HUES6 (cell line): ENCODE results near the gene PSD2.
A peak's percentile ranks its signal among the peaks of the same experiment; 100 is the strongest.

Source experiments
- H3K27ac ChIP-seq: 2 replicates; pipeline ENCODE4 v1.7.0; 2013; ENCODE audit warnings: low read depth, mild to moderate bottlenecking, low read length, inconsistent platforms
- H3K27me3 ChIP-seq: 2 replicates; pipeline ENCODE4 v1.6.1; 2013; ENCODE audit warnings: low read length; ENCODE audit not compliant: control insufficient read depth, insufficient read depth
- H3K36me3 ChIP-seq: 2 replicates; pipeline ENCODE4 v1.6.1; 2013; ENCODE audit warnings: low read length; ENCODE audit not compliant: control insufficient read depth, insufficient read depth
- H3K4me1 ChIP-seq: 2 replicates; pipeline ENCODE4 v1.6.1; 2013; ENCODE audit warnings: low read length; ENCODE audit not compliant: control insufficient read depth, insufficient read depth
- H3K4me3 ChIP-seq: 2 replicates; pipeline ENCODE4 v1.5.1; 2013; ENCODE audit warnings: low read depth, low read length
- H3K9ac ChIP-seq: one replicate; pipeline ENCODE4 v1.6.1; 2013; ENCODE audit warnings: mild to moderate bottlenecking, low read length
- H3K9me3 ChIP-seq: 2 replicates; pipeline ENCODE4 v1.6.1; 2013; ENCODE audit warnings: low read depth, low read length; ENCODE audit not compliant: control insufficient read depth, insufficient read depth

PSD2 gene

DNA sequence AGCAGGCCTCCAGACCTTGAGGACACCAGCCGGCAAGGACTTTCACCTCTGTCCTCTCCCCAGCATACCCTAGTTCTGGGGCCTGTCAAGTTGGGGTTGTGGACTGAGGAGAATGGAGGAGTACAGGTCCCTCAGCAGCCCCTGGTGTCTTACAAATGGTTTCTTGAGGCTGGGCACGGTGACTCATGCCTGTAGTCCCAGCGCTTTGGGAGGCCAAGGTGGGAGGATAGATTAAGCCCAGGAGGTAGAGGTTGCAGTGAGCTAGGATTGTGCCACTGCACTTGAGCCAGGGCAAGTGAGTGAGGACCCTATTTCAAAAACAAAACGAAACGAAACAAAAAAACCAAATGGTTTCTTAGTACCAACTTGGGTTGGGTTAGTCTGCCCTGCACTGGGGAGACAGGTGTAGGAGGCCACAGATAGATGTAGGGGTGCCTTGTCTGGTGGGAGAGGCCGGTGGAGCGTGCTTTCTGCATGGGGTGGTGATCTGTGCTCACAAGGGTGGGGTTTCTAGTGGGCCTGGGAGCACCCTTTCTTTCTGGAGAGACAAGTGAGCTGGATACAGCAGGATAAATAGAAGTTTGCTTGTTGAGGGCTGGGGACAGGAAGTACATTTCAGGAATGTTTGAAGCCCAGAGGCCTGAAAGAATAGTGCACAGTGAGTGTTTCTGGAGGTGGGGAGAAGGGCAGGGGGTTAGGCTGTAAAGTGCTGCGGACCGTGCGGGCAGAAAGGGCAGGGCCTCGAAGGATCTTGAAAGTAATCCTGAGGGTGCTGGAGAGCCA lies 37.7 kb upstream of the PSD2 start:
- Histone ChIP-seq H3K27me3 (peaks cover 59% of the 10 kb centered on the region), H3K4me3 (no peak overlapping the region), H3K36me3 (no peaks in the 10 kb centered on the region), H3K9ac (no peak overlapping the region), H3K4me1 (peaks cover 41% of the 10 kb centered on the region), H3K9me3 (no peaks in the 10 kb centered on the region), H3K27ac (no peak overlapping the region)

DNA sequence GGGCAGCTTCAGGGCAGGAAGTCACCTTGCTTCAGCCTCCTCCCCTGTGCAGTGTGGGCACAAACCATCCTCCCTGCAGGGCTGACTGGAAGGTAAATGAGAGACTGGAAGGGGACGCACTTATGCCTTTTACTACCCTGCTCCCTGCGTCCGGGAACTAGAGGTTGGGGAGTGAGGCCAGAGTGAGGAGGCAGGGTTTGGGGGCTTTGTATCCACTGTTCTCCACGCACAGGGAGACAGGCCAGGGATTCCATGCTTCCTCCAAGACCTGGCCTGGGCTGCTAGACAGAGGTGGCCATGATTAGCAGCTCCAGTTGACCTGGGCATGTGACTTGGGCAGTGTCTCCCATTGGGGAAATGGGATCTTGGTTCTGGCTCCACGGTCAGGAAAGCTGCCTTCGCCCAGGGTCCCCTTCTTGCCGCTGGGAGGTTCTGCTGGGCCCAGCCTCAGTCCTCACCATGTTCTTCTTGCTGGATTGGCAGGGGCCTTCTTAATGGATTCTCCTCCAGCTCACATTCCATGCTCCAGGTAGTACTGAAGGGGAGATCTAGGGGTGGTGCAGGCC lies 37.0 kb upstream of the PSD2 start:
- Histone ChIP-seq H3K9ac (no peak overlapping the region), H3K4me1 (peaks cover 48% of the 10 kb centered on the region), H3K9me3 (no peaks in the 10 kb centered on the region), H3K4me3 (no peak overlapping the region), H3K36me3 (no peaks in the 10 kb centered on the region), H3K27ac (no peak overlapping the region), H3K27me3 (peaks cover 59% of the 10 kb centered on the region)

DNA sequence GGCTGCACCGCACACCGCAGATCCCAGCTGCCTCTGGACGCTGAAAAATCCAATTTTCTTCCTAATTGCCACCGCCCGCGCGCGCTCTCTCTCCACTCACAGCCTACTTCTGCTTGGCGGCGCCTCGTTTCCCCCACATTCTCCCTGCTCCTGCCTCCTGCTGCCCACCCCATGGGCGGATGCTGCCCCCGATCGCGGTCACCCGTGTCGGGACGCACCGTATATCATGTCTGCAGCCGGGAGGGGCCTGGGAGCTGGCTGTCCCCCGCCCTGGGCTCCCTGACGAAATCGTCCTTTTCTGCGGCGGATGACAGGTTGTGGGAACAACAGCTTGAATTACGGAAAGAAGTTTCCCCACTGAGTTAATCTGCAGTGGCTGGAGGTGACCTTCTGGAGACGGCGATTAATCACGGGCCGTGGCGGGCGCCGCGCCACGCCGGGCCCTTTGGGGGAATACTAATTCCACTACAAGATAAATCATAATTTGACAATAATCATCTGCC lies 36.3 kb upstream of the PSD2 start:
- no peaks in the 10 kb centered on the region for H3K9me3 ChIP-seq
- H3K4me3 ChIP-seq: no peak overlapping the region
- H3K27ac ChIP-seq: no peak overlapping the region
- no peak overlapping the region for H3K9ac ChIP-seq
- peaks cover 55% of the 10 kb centered on the region for H3K4me1 ChIP-seq
- H3K36me3 ChIP-seq: no peaks in the 10 kb centered on the region
- H3K27me3 ChIP-seq: peaks cover 66% of the 10 kb centered on the region

DNA sequence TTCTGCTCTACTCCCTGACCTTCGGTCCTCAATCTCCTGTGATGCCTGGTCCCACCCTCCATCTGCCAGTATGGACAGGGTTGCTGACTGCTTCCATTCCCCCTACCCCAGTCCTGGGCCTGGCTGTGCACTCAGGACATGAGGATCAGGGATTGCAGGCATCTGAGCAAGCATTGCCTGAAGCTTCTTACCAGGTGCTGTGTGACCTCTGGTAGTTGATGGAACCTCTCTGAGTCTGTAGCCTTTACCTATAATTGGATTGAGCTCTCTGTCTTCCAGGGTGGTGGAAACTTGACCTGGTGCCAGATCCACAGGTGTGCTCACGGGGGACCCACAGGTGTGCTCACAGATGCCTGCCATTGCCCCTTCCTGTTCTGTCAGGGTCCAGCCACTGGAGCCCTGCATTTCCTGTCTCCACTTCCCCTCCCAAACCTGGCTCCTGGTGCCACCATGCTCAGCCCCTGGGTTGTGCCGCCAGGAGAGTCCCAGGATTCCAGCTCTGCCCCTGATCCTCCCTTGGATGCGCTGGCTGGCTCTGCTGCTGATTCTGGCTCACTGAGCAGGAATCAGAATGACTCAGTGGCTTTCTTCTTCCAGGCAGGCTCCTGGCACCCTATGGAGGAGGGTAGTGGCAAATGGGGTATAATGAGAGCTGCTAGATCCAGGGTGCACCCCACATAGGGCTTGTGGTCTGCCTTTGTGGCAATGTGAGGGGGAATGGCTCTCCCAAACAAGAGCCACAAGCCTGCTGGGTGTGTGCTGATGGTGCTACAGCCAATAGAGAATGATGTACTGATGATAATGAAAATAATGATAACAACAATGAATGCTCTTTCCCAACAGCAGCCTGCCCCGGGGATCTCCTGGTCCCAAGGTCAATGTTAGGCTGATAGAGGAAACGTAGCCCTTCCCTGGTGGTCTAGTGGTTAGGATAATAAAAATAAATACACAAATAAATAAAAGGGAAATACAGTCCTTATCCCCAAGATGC lies 35.2 kb upstream of the PSD2 start:
- H3K27me3 ChIP-seq: peaks cover 68% of the 10 kb centered on the region
- H3K9me3 ChIP-seq: no peaks in the 10 kb centered on the region
- H3K27ac ChIP-seq: no peak overlapping the region
- H3K4me3 ChIP-seq: no peak overlapping the region
- no peak overlapping the region for H3K9ac ChIP-seq
- H3K4me1 ChIP-seq: peaks cover 59% of the 10 kb centered on the region
- no peaks in the 10 kb centered on the region for H3K36me3 ChIP-seq

DNA sequence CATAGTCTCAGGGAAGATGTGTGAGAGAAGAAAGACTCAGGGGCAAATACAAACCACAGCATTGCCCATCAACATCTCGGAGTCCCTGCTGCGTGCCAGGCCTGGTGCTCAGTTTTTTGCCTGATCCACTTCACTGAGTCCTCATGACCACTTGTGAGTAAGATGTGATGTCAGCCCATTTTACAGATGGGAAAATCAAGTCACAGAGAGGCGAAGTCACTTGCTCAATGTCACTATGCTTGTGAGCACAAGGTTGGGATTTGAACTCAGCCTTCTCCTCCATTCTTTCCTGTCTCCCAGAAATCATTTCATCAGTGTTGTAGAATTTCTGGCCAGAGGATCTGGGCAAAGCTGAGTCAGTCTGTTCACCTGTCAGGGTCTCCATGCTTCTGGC lies 34.6 kb upstream of the PSD2 start:
- no peaks in the 10 kb centered on the region for H3K36me3 ChIP-seq
- no peak overlapping the region for H3K9ac ChIP-seq
- H3K4me3 ChIP-seq: no peak overlapping the region
- no peak overlapping the region for H3K27ac ChIP-seq
- H3K9me3 ChIP-seq: no peaks in the 10 kb centered on the region
- peaks cover 63% of the 10 kb centered on the region for H3K27me3 ChIP-seq
- H3K4me1 ChIP-seq: peaks cover 58% of the 10 kb centered on the region

DNA sequence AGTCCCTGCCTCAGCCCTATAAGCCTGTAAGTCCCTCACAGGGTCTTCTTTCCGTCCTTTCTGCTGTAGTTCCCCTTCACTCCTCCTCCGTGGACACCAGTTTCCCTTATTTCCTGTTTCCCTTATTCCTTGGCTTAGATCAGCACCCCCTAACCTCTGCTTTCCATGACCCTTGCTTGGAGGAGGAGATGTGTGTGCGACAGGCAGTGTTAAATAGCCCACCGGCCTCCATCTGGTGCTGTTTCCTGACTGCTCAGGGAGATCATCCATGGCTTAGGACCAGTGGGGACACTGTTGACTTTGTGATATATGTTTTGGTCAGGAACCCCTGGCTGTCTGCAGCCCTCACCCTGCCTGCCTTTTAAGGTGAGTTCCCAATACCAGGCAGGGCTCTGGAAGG lies 34.1 kb upstream of the PSD2 start:
- Histone ChIP-seq H3K27ac (no peak overlapping the region), H3K4me3 (no peak overlapping the region), H3K9me3 (no peaks in the 10 kb centered on the region), H3K27me3 (peaks cover 63% of the 10 kb centered on the region), H3K36me3 (no peaks in the 10 kb centered on the region), H3K4me1 (peaks cover 56% of the 10 kb centered on the region), H3K9ac (no peak overlapping the region)

DNA sequence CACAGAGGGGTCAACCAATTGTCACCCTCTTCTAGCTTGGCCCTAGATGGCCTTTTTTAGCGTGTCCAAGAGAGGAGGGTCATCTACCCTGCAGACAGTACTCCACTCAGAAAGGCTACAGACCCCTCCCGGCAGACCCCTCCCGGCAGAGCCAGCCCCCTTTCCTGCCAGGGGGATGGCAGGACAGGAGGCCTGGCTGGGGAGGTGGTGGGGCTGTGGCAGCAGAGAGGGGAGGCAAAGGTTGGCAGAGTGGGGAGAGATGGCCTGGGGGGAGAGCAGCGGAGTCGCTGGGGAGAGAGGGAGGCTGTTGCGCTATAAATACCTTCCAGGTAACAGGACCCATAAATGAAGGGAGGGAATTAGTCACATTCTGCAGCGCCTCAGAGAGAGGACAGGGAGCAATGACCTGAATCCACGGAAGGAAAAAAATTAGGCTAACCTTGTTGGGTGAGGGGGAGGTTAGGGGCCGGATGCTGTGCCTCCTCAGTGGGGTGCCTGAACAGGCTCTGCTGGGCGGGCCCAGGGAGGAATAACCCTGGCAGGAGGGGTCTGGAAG lies 32.9 kb upstream of the PSD2 start:
- Histone ChIP-seq H3K36me3 (no peaks in the 10 kb centered on the region), H3K4me3 (no peak overlapping the region), H3K4me1 (peaks cover 53% of the 10 kb centered on the region), H3K9ac (no peak overlapping the region), H3K9me3 (no peaks in the 10 kb centered on the region), H3K27ac (no peak overlapping the region), H3K27me3 (peaks cover 53% of the 10 kb centered on the region)

DNA sequence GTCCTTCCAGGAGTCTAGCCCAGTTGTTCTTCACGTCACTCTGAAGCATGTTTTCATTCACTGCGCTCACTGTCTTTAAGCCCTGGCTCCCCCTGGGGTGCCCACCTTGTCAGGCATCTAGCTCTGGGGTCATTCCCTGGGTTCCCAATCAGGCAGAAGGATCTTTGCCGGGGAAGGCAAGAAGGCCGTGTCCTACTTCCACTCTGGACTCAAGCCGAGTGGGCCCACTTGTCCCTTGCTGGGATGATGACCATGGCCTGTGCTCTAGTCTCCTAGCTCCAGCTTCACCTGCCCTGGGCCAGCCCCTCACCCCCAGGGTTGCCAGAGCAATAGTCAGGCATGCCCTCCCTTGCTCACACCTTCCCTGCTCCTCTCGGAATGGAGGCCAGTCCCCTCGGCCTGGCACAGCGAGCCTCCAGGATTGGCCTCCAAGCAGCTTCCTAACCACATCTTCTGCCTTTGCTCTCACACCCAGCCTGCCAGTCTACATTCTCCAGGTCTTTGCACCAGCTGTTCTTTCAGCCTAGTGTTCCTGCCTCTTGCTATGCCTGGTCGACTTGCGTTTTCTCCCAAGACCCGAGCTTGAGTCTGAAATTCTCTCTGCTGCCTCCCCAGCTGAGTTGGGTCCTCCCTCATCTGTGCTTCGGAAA lies 32.2 kb upstream of the PSD2 start:
- Histone ChIP-seq H3K9me3 (no peaks in the 10 kb centered on the region), H3K27ac (no peak overlapping the region), H3K36me3 (no peaks in the 10 kb centered on the region), H3K27me3 (peaks cover 46% of the 10 kb centered on the region), H3K9ac (no peak overlapping the region), H3K4me3 (no peak overlapping the region), H3K4me1 (peaks cover 48% of the 10 kb centered on the region)

DNA sequence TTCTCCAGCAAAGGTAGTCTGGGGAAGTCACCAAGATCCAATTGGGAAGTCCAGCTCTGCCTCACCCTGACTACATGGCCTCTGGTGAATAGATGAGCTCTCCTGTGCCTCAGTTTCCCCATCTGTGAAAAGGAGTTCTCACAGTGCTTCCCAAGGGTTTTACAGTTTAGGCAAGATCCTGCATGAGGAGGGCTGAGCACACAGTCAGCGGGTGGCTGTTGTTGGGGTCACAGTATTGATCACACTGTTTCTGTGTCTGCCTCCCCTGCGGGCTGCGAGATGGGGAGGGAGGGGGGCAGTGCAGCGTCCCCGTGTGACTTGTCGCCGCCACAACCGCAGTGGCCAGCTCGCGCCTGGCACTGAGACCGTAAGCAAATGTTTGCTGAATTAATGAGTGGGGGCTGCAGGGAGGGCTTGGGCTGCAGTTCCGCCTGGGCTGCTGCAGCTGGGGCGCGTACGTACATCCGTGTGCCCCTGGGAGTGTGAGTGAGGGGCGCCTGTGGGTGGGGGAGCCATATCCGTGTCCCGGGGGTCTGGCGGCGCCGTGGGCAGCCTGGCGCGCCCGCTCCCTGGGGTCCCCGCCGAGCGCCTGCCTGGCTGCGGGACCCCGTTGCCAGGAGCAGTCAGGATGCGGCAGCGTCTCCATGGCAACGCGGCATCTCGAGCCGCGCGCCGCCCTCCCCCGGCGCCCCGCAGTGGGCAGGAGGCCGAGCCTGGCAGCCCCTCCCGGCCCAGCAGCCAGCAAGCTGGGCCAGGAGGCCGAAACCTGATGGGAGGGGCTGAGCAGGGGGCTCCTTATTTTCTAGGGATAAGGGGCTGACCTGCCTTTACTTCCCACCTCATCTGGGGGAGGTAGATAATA lies 31.4 kb upstream of the PSD2 start:
- Histone ChIP-seq H3K27ac (no peak overlapping the region), H3K27me3 (peaks cover 41% of the 10 kb centered on the region), H3K4me1 (peaks cover 46% of the 10 kb centered on the region), H3K36me3 (no peaks in the 10 kb centered on the region), H3K9ac (no peak overlapping the region), H3K9me3 (no peaks in the 10 kb centered on the region), H3K4me3 (peak overlapping the region; percentile 34; the same call in 1 of the 2 replicates)
